Loucy (cell line): ENCODE data around the gene GOLGA6D.

Experiments used
- CTCF ChIP-seq: fragments of 200-600 bp; sonication (generic); conservative IDR thresholded peaks from 2 replicates; pipeline ENCODE4 v1.5.1; 2014; ENCODE audit warnings: mild to moderate bottlenecking, antibody characterized with exemption, low read length
- EZH2phosphoT487 ChIP-seq: fragments of 200-600 bp; IDR thresholded peaks from 2 replicates; pipeline ENCODE4 v1.6.1; 2018; ENCODE audit warnings: antibody characterized with exemption, mild to moderate bottlenecking, moderate library complexity, borderline replicate concordance

- TF ChIP-seq CTCF: no peak
- no peak for TF ChIP-seq EZH2phosphoT487
Observed at GRCh38 chr15:75249726-75250125, 32.9 kb upstream of the GOLGA6D start.
